NCI-H345 treated with DMSO at 0.1 percent for 48 hours (cell line): ENCODE results near the gene EIPR1.
"Not testable (repeated sequence)": the region's sequence is repeated elsewhere in the genome, so short reads cannot be mapped to it uniquely, and the experiment has no call there.

Experiments used
- DNase-seq: peaks from one replicate; lab custom pipeline; 2025; ENCODE audit not compliant: unreplicated experiment; lab: John Stamatoyannopoulos, UW

The EIPR1 gene

GRCh38 chr2:3403587-3404334 is 26.1 kb upstream of the EIPR1 start:
- no peak for DNase-seq

GRCh38 chr2:3399829-3400228 is 22.2 kb upstream of the EIPR1 start:
- no peak for DNase-seq

DNA sequence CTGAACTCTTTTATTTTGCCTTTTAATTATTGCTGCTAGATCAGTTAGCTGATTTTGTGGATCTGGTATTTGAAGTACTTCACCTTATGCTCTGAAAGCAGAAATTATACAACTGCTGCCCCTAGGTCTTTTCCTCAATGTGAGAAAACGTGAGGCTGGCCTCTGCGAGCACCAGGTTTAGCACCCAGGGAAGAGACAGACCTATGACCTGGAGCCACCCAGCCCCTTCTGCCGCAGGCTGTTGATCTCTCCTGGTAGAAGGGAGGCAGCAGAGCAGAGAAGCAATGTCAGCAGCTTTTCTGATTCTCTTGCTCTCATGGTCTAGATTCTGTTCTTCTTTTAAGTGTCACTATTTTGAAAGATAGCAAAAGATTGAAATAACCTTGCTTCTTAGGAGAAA is 21.8 kb upstream of the EIPR1 start:
- DNase-seq, result no peak

- DNase-seq, result no peak
Observed at GRCh38 chr2:3398857-3399256, 21.2 kb upstream of the EIPR1 start.

DNA sequence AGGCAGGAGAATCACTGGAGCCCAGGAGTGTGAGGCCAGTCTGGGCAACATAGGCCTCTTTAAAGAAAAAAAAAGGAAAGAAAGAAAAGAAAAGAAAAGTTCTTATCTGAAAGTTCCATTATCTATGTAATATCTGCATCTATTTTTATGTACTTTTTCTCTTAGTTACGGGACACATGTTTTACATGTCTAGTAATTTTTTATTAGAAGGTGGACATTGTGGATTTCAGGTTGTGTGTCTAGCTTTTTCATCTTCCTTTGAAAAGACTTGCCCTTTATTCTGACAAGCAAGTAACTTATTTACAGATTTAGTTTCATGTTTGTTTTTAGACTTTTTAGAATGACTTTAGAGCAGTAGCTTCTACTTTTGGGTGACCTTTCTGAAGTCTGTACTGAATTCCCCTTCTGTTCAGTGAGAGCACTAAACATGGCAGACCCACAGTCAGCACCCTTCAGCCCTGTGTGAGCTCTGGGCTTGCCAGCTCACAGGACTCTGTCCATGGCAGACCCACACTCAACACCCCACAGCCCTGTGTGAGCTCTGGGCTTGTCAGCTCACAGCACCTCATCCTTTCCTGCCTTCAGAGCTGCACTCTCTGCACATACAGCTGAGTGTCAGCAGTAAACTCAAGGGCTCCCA is 19.4 kb upstream of the EIPR1 start:
- DNase-seq, result no peak

DNA sequence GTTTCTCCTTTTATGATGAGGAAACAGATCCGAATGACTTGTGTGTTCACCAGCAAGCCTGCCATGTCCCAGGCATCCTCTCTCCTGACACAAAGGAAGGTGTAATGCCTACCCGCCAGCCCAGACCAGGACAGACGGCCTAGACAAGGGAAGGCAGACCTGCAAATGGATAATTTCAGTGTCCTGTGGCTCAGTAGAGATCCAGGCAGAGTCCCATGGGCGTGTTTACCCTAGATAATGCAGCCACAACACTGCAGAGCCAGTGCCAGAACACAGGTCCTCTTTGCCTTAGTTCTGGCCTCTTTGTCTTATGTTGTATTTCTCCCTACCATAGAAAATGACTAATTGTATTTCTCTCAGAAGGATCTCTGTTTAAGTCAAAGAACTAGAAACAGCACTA is 14.6 kb upstream of the EIPR1 start:
- DNase-seq, result no peak

GRCh38 chr2:3390041-3390440 is 12.4 kb upstream of the EIPR1 start:
- no peak for DNase-seq

GRCh38 chr2:3389193-3389592 is 11.6 kb upstream of the EIPR1 start:
- no peak for DNase-seq

DNA sequence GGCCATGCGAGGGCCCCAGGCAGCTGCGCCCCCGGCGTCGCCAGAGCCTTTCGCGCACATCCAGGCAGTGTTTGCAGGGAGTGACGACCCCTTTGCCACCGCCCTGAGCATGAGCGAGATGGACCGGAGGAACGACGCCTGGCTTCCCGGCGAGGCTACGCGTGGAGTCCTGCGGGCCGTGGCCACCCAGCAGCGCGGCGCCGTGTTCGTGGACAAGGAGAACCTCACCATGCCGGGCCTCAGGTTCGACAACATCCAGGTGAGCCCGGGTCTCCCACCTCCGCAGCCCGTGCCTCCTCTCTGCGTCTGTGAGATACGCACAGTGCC is 10.8 kb upstream of the EIPR1 start:
- no peak for DNase-seq

DNA sequence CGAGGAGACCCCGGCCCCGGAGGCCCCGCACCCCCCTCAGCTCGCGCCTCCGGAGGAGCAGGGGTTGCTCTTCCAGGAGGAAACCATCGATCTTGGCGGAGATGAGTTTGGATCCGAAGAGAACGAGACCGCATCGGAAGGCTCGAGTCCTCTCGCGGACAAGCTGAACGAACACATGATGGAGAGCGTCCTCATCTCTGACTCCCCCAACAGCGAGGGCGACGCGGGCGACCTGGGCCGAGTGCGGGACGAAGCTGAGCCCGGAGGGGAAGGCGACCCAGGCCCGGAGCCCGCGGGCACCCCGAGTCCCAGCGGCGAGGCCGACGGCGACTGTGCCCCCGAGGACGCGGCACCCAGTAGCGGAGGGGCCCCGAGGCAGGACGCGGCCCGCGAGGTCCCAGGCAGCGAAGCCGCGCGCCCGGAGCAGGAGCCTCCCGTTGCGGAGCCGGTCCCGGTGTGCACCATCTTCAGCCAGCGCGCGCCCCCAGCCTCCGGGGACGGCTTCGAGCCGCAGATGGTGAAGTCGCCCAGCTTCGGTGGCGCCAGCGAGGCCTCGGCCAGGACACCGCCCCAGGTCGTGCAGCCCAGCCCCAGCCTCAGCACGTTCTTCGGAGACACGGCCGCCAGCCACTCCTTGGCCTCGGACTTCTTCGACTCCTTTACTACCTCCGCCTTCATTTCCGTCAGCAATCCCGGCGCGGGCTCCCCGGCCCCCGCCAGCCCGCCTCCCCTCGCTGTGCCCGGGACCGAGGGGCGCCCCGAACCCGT is 10.2 kb upstream of the EIPR1 start:
- no peak for DNase-seq

GRCh38 chr2:3387011-3387410 is 9.4 kb upstream of the EIPR1 start:
- DNase-seq, result no peak

- DNase-seq, result no peak
Observed at GRCh38 chr2:3386448-3386958, 8.9 kb upstream of the EIPR1 start.

DNA sequence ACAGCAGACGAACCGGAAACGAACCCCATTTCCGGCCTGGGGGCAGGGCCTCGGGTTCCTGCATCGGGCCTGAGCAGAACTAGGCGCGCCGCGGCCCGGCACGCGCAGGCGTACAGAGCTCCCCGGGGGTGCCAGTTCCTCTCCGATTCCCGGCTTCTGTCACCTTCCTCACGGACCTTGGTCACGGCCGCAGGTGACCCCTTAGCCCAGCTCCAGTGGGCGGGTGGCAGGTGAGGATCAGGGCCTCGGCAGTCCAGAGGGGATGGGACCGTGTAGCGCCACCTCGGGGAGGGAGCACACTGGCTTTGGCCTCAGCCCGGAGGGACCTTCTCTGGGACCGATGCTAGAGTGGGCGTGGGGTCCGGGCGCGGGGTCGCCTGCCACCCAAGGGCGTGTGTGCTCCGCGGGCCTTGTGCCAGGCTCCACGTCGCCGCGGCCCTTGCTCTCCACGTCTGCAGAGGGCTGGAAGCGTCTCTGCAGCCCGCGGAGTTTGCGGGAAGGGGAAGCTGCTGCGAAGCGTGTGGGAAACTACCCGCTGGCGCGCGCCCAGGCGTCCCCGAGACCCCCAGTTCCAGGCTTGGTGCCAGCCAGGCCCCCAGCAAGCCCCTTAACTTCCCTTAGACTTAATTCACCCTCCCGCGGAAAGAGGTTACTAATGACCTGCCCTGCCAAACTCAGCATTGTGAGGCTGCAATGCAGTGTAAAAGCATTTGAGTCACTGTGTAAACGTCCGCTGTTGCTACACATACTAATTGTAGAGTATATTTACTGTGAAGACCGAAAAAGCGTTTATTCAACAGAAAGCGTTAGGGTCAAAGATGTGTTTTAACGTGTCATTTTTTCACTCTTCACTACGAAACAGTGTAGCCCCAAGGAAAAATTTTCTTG is 2.3 kb upstream of the EIPR1 start, which contains the start of gene TRAPPC12:
Gene TRAPPC12, plus strand, starts transcription at position 48 of the 888 bp plus-strand sequence. CDS start 7,930 bp downstream, outside the sequence.
- peak; percentile 93 for DNase-seq

GRCh38 chr2:3379339-3379646 is 1.7 kb upstream of the EIPR1 start:
- DNase-seq, result no peak

GRCh38 chr2:3377279-3377611 is 373 bp downstream of the EIPR1 start:
- DNase-seq, result no peak

GRCh38 chr2:3376821-3377220 is 797 bp downstream of the EIPR1 start:
- DNase-seq, result no peak

GRCh38 chr2:3369340-3370181 is 8.1 kb downstream of the EIPR1 start:
- not testable (repeated sequence) for DNase-seq

- no peak for DNase-seq
Observed at GRCh38 chr2:3368261-3368722, 9.3 kb downstream of the EIPR1 start.

- no peak for DNase-seq
Observed at GRCh38 chr2:3365219-3365618, 12.4 kb downstream of the EIPR1 start.
